ENCODE measurements around the gene PNKD.

- no peak for TF ChIP-seq CTCF (IDR thresholded peaks at IDR 0.05)
- no peak for TF ChIP-seq EZH2 (IDR thresholded peaks at IDR 0.05)
- TF ChIP-seq EZH2phosphoT487 (IDR thresholded peaks at IDR 0.05), result no peak
These were observed 20.3 kb downstream of the PNKD start for GRCh38 chr2:218290316-218291261.

Data from neural progenitor cell (in vitro differentiated cells).